Measurements from ENCODE around the gene GRK5. TPM values are rescaled to one million over a fixed set of nuclear protein-coding genes. Genes with fewer than 3 reads are reported as not detected.

GRK5 gene
- polyA plus RNA-seq, 1 experiment: 20.8 TPM

DNA sequence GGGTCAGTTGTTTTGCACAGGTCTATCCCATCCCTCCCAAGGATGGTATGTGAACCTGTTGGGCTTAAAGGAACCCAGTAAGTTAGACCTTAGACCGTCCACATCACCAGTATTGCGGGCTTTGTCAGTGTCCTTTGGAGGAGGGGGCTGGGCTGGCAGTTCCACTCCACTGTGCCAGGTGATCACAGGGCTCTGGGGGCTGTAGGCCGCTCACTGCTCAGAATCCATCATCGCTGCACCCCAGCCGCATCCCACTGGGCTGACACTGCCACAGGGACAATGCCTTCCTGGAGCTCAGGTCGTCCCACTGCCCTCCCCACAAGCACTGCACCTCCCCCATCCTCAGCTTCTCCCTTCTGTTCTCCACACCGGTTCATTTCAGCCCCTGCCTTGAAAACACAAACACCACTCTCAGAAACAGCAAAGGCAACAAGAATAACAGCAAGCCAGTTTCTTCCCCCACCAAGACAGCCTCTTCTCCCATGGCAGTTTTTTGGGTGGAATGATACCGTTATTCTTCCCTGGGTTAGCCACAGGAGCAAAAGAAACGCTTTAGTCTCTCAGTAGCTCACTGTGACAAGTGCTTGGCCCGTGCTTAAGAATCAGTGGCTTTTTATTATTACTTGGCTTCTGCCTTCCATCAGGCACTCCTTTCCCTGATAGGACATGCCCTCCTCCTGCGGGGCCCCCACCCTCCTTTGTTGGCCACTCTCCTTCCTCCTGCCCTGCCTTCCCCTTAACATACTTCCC lies 111.2 kb downstream of the GRK5 start:
- no peaks in the 10 kb centered on the region for H3K36me3 ChIP-seq (ENCODE audit: control insufficient read depth, insufficient read depth, low read length)
- CTCF ChIA-PET: no interaction called here
- TF ChIP-seq, protein P1, sequence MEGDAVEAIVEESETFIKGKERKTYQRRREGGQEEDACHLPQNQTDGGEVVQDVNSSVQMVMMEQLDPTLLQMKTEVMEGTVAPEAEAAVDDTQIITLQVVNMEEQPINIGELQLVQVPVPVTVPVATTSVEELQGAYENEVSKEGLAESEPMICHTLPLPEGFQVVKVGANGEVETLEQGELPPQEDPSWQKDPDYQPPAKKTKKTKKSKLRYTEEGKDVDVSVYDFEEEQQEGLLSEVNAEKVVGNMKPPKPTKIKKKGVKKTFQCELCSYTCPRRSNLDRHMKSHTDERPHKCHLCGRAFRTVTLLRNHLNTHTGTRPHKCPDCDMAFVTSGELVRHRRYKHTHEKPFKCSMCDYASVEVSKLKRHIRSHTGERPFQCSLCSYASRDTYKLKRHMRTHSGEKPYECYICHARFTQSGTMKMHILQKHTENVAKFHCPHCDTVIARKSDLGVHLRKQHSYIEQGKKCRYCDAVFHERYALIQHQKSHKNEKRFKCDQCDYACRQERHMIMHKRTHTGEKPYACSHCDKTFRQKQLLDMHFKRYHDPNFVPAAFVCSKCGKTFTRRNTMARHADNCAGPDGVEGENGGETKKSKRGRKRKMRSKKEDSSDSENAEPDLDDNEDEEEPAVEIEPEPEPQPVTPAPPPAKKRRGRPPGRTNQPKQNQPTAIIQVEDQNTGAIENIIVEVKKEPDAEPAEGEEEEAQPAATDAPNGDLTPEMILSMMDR (IDR thresholded peaks at IDR 0.05; ENCODE audit: insufficient read depth, low read depth, low read length): no peak
- H3K4me3 ChIP-seq (ENCODE audit: low read depth, low read length): no peak overlapping the region
- POLR2A ChIA-PET: no interaction called here
- no peaks in the 10 kb centered on the region for H3K27me3 ChIP-seq (ENCODE audit: control insufficient read depth, insufficient read depth, low read length)
- no peak for DNase-seq (ENCODE audit: low read depth)

DNA sequence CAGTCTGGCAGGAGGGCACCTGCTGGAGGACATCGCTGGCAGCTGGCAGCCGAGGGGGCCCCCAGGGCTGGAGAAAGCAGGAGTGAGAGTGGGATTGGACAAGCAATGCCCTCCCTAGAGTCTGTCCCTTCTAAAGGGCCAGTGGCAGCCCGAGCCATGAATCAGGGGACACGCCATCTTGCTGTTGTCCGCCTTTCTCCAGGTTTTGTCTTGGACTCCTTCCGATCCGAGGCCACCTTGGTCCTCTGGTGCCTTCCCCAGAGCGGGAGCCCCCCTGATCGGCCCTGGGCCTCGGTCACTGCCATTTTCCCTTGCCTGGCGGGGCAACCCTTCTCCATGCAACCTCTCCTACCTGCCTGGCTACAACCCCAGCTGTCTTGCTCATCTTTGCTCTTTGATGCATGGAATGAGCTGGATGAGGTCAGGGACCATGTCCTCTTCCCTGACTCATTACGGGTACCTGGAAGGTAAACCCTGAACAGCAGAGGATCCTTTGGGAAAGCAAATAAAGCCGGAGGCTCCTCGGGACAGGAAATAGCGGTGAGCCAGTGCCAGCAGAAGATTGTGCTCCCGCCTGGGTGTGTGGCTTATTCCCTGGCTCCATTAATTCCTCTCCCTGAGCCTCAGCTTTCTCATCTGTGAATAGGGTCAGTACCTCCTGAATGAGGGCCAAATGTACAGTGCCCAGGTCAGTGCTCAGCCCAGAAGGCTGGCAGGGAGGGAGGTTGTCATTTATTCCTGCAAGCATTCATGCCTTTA lies 112.0 kb downstream of the GRK5 start:
- ChIA-PET CTCF (interaction anchor here (1.2 kb wide), 1 partner anchor 17 kb away, joined by 4 read pairs; no protein-coding TSS in a partner anchor), POLR2A (no interaction called here)
- Histone ChIP-seq H3K4me3 (ENCODE audit: low read depth, low read length) (no peak overlapping the region), H3K27me3 (ENCODE audit: control insufficient read depth, insufficient read depth, low read length) (no peaks in the 10 kb centered on the region), H3K36me3 (ENCODE audit: control insufficient read depth, insufficient read depth, low read length) (no peaks in the 10 kb centered on the region)
- TF ChIP-seq, protein P1 (IDR thresholded peaks at IDR 0.05; ENCODE audit: insufficient read depth, low read depth, low read length): no peak
- DNase-seq (ENCODE audit: low read depth): no peak

DNA sequence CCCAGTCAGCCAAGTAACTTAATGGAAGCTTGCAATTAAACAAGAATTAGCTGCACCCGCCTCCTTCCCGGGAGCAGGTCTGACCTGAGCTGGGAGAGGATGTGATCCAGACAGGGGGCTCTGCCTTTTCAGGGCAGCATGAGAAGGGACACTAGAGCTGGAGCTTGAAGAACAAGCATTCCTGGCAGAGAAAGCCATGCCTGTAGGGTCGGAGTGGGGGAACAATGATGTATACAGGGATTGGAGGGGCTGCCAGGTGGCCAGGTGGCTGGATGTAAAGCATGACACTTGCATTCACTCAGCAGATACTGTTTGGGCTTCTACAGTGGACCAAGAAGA lies 112.5 kb downstream of the GRK5 start:
- ChIA-PET POLR2A (no interaction called here), CTCF (interaction anchor here (1.2 kb wide), 1 partner anchor 16 kb away, joined by 4 read pairs; no protein-coding TSS in a partner anchor)
- no peak for DNase-seq (ENCODE audit: low read depth)
- TF ChIP-seq, protein P1 (IDR thresholded peaks at IDR 0.05; ENCODE audit: insufficient read depth, low read depth, low read length): no peak
- Histone ChIP-seq H3K27me3 (ENCODE audit: control insufficient read depth, insufficient read depth, low read length) (no peaks in the 10 kb centered on the region), H3K36me3 (ENCODE audit: control insufficient read depth, insufficient read depth, low read length) (no peaks in the 10 kb centered on the region), H3K4me3 (ENCODE audit: low read depth, low read length) (no peak overlapping the region)

DNA sequence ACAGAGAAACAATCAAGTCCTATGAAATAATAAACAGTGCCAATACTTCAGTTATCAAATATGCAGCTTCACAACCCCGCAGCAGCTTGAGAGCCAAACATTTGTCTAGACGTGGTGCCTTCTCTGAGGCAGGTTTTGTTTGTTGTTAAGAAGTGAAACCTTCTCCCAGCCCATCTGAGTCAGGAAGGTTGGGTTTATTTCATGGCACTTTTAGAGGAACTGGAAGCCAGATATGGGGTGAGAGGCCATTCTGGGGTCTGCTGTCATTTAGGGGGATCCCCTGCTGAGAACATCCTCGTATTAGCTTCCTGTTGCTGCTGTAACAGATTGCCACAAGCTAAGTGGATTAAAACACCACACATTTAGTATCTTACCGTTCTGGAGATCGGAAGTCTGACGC lies 113.6 kb downstream of the GRK5 start:
- H3K36me3 ChIP-seq (ENCODE audit: control insufficient read depth, insufficient read depth, low read length): no peaks in the 10 kb centered on the region
- no peak overlapping the region for H3K4me3 ChIP-seq (ENCODE audit: low read depth, low read length)
- no peak for DNase-seq (ENCODE audit: low read depth)
- ChIA-PET CTCF (no interaction called here), POLR2A (no interaction called here)
- H3K27me3 ChIP-seq (ENCODE audit: control insufficient read depth, insufficient read depth, low read length): no peaks in the 10 kb centered on the region
- TF ChIP-seq, protein P1 (IDR thresholded peaks at IDR 0.05; ENCODE audit: insufficient read depth, low read depth, low read length): no peak

Data from BJ (cell line).